SK-N-SH (cell line): ENCODE data around the gene P4HTM. TPM values are rescaled to one million over a fixed set of nuclear protein-coding genes. Genes with fewer than 3 reads are reported as not detected.

Source experiments
- CTCF ChIA-PET: fragments of 300-600, 350-600 bp; formaldehyde crosslinking; extraction: SDS; loops from one replicate; lab custom pipeline; 2021; lab: Yijun Ruan, JAX
- POLR2A ChIA-PET: fragments of 350-600 bp; sonication (Branson Sonifier 250); formaldehyde crosslinking; extraction: SDS; loops from one replicate; lab custom pipeline; 2020; ENCODE audit warnings: antibody characterized with exemption, inconsistent platforms; lab: Yijun Ruan, JAX
- DNase-seq: peaks from one replicate; pipeline ENCODE4 v3.0.0; 2012
- H2AFZ ChIP-seq: fragments of 200-600 bp; sonication (generic); 2 replicates; pipeline ENCODE4 v1.8.1; 2016; ENCODE audit warnings: antibody characterized with exemption, mild to moderate bottlenecking, low read depth
- H3F3A ChIP-seq: fragments of 200-600 bp; sonication (generic); replicated peaks from 2 replicates; pipeline ENCODE3; 2016; ENCODE audit warnings: antibody characterized with exemption, mild to moderate bottlenecking; ENCODE audit not compliant: insufficient read depth
- H3K27ac ChIP-seq, 2 experiments: fragments of 200-500 bp in 1 of 2; fragments of 200-600 bp in 1 of 2; sonication (Bioruptor generic) in 1 of 2; sonication (generic), shearing (Covaris generic) in 1 of 2; 2 replicates each; pipeline versions ENCODE4 v1.5.1 to v1.6.1; 2014 to 2016; ENCODE audit warnings: low read depth in 2 of 2, inconsistent platforms in 1 of 2, low read length in 1 of 2, mild to moderate bottlenecking in 1 of 2, mixed read lengths in 1 of 2
- H3K27me3 ChIP-seq: fragments of 200-600 bp; sonication (generic), shearing (Covaris generic); 2 replicates; pipeline ENCODE4 v1.6.1; 2016; ENCODE audit warnings: mixed run types; ENCODE audit not compliant: insufficient read depth
- H3K36me3 ChIP-seq, 2 experiments: fragments of 200-500 bp in 1 of 2; fragments of 200-600 bp in 1 of 2; sonication (Bioruptor generic) in 1 of 2; sonication (generic) in 1 of 2; replicated peaks in 1 of 2; 2 replicates each; pipeline versions ENCODE3 to v1.5.1; 2014 to 2016; ENCODE audit warnings: low read length in 1 of 2, mild to moderate bottlenecking in 1 of 2; ENCODE audit not compliant: insufficient read depth in 2 of 2, control insufficient read depth in 1 of 2
- H3K4me1 ChIP-seq, 2 experiments: fragments of 200-500 bp in 1 of 2; fragments of 200-600 bp in 1 of 2; sonication (Bioruptor generic) in 1 of 2; sonication (generic), shearing (Covaris generic) in 1 of 2; 2 replicates each; pipeline versions ENCODE4 v1.5.1 to v1.6.1; 2014 to 2016; ENCODE audit warnings: low read depth in 1 of 2, low read length in 1 of 2, mixed run types in 1 of 2; ENCODE audit not compliant: insufficient read depth in 2 of 2, control insufficient read depth in 1 of 2
- H3K4me2 ChIP-seq: fragments of 200-600 bp; sonication (generic), shearing (Covaris generic); 2 replicates; pipeline ENCODE4 v1.6.1; 2017; ENCODE audit warnings: mixed run types
- H3K4me3 ChIP-seq, 2 experiments: fragments of 200-500 bp in 1 of 2; fragments of 200-600 bp in 1 of 2; sonication (Bioruptor generic) in 1 of 2; sonication (generic), shearing (Covaris generic) in 1 of 2; 2 replicates each; pipeline versions ENCODE4 v1.5.1 to v1.8.1; 2014 to 2016; ENCODE audit warnings: low read depth in 2 of 2, inconsistent platforms in 1 of 2, low read length in 1 of 2, mild to moderate bottlenecking in 1 of 2, mixed read lengths in 1 of 2, moderate library complexity in 1 of 2
- H3K79me2 ChIP-seq: fragments of 200-600 bp; sonication (generic); 2 replicates; pipeline ENCODE4 v1.8.1; 2017; ENCODE audit warnings: mild to moderate bottlenecking; ENCODE audit not compliant: insufficient read depth
- H3K9ac ChIP-seq: fragments of 200-600 bp; sonication (generic); 2 replicates; pipeline ENCODE4 v1.6.1; 2017; ENCODE audit warnings: mixed run types
- H3K9me2 ChIP-seq: fragments of 200-600 bp; sonication (generic); 2 replicates; pipeline ENCODE4 v1.6.1; 2017; ENCODE audit warnings: mixed run types
- H3K9me3 ChIP-seq: fragments of 200-600 bp; sonication (generic); 2 replicates; pipeline ENCODE4 v1.6.1; 2017; ENCODE audit warnings: mixed run types, mild to moderate bottlenecking, moderate library complexity
- H4K20me1 ChIP-seq: fragments of 200-600 bp; sonication (generic); 2 replicates; pipeline ENCODE4 v1.6.1; 2017; ENCODE audit warnings: mild to moderate bottlenecking, mixed run types; ENCODE audit not compliant: insufficient read depth
- CHD2 ChIP-seq: fragments of 150-350 bp; IDR thresholded peaks from 2 replicates; pipeline ENCODE4 v1.6.1; 2018; ENCODE audit warnings: low read length; ENCODE audit not compliant: partially characterized antibody
- CTCF ChIP-seq: fragments of 200-600 bp; sonication (generic); IDR thresholded peaks from 2 replicates; pipeline ENCODE4 v1.6.1; 2017; ENCODE audit warnings: antibody characterized with exemption, mild to moderate bottlenecking, moderate library complexity
- FOSL2 ChIP-seq: IDR thresholded peaks from 2 replicates; pipeline ENCODE4 v1.4.0; 2012; ENCODE audit warnings: low read depth, mild to moderate bottlenecking, moderate library complexity, borderline replicate concordance
- FOXJ3 ChIP-seq: sonication (generic); formaldehyde crosslinking; IDR thresholded peaks from 2 replicates; pipeline ENCODE4 v1.5.1; 2020; ENCODE audit warnings: mild to moderate bottlenecking, missing genetic modification reagents
- FOXM1 ChIP-seq: IDR thresholded peaks from 2 replicates; pipeline ENCODE4 v1.4.0; 2012; ENCODE audit warnings: low read depth, mild to moderate bottlenecking
- GABPA ChIP-seq: IDR thresholded peaks from 2 replicates; pipeline ENCODE4 v1.4.0; 2012; ENCODE audit warnings: low read depth, mild to moderate bottlenecking
- GATA2 ChIP-seq: sonication (generic); formaldehyde crosslinking; IDR thresholded peaks from 2 replicates; pipeline ENCODE4 v1.5.0; 2020; ENCODE audit warnings: mild to moderate bottlenecking, missing genetic modification reagents
- MAX ChIP-seq: IDR thresholded peaks from 2 replicates; pipeline ENCODE4 v1.4.0; 2012; ENCODE audit warnings: low read depth
- MEF2A ChIP-seq: IDR thresholded peaks from 2 replicates; pipeline ENCODE4 v1.4.0; 2012; ENCODE audit warnings: low read depth, borderline replicate concordance
- MXI1 ChIP-seq: IDR thresholded peaks from 2 replicates; pipeline ENCODE4 v1.6.1; 2012; ENCODE audit warnings: mild to moderate bottlenecking, low read depth, low read length, improper control_type of control experiment
- NRF1 ChIP-seq: IDR thresholded peaks from 2 replicates; pipeline ENCODE4 v1.6.1; 2012; ENCODE audit warnings: low read depth, mild to moderate bottlenecking, low read length
- RCOR1 ChIP-seq: fragments of 150-350 bp; IDR thresholded peaks from 2 replicates; pipeline ENCODE4 v1.6.1; 2017; ENCODE audit warnings: antibody characterized with exemption, low read length
- RXRA ChIP-seq: IDR thresholded peaks from 2 replicates; pipeline ENCODE4 v1.4.0; 2012; ENCODE audit warnings: low read depth, mild to moderate bottlenecking, borderline replicate concordance
- SMC3 ChIP-seq: IDR thresholded peaks from 2 replicates; pipeline ENCODE4 v1.6.1; 2012; ENCODE audit warnings: low read depth, low read length, improper control_type of control experiment
- TAF1 ChIP-seq: IDR thresholded peaks from 2 replicates; pipeline ENCODE4 v1.6.1; 2012; ENCODE audit warnings: low read depth, mild to moderate bottlenecking, low read length, moderate library complexity, borderline replicate concordance
- TCF12 ChIP-seq: IDR thresholded peaks from 2 replicates; pipeline ENCODE4 v1.4.0; 2012
- WGBS: methylation state at CpG from one replicate; pipeline ENCODE4 v1.1.6; 2017; ENCODE audit warnings: low lambda C conversion rate; 5-methylcytosine and 5-hydroxymethylcytosine counted together
- polyA plus RNA-seq, 3 experiments: library from polyadenylated mRNA; depleted of rRNA; stranded (reverse); fragments of >200 nt; gene quantifications; 2 replicates each; pipeline ENCODE4 v1.2.3, GENCODE V29; 2012
- TF ChIP-seq, protein P1 (sequence below): fragments of 150-350 bp; IDR thresholded peaks from 2 replicates; pipeline ENCODE4 v1.6.1; 2017; ENCODE audit warnings: antibody characterized with exemption, low read length, low read depth, borderline replicate concordance
- TF ChIP-seq, protein P2 (sequence below): IDR thresholded peaks from 2 replicates; pipeline ENCODE4; 2012
- TF ChIP-seq, protein P3 (sequence below): IDR thresholded peaks from 2 replicates; pipeline ENCODE4 v1.4.0; 2012; ENCODE audit warnings: low read depth, borderline replicate concordance

P4HTM gene
- polyA plus RNA-seq, 1 of the 3 experiments (the other 2 are of a cell fraction): 21.0 TPM

DNA sequence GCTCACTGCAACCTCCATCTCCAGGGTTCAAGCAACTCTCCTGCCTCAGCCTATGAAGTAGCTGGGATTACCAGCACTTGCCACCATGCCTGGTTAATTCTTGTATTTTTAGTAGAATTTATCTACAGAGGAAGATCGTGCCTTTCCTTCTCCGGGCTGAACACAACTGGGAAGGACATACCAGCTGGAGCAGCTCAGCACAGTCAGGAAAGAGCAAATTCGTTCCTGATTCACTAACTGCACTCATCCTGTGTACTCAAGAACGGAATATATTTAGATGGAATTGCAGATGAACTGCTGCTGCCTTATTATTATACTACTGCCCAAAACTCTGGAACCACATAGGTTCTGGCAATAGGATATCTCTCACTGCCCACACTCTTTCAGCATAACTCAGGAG is 27.1 kb upstream of the P4HTM start:
- ChIA-PET CTCF (no interaction called here), POLR2A (no interaction called here)
- H3K4me2 ChIP-seq: no peak overlapping the region
- no peak overlapping the region for H3K4me3 ChIP-seq
- H3K9me2 ChIP-seq: no peaks in the 10 kb centered on the region
- WGBS: 86% methylated on average over 4 of the region's 4 CpGs
- TF ChIP-seq, protein P1, sequence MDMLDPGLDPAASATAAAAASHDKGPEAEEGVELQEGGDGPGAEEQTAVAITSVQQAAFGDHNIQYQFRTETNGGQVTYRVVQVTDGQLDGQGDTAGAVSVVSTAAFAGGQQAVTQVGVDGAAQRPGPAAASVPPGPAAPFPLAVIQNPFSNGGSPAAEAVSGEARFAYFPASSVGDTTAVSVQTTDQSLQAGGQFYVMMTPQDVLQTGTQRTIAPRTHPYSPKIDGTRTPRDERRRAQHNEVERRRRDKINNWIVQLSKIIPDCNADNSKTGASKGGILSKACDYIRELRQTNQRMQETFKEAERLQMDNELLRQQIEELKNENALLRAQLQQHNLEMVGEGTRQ: no peak
- TF ChIP-seq CHD2: no peak
- TF ChIP-seq FOSL2: no peak
- TF ChIP-seq, protein P2, sequence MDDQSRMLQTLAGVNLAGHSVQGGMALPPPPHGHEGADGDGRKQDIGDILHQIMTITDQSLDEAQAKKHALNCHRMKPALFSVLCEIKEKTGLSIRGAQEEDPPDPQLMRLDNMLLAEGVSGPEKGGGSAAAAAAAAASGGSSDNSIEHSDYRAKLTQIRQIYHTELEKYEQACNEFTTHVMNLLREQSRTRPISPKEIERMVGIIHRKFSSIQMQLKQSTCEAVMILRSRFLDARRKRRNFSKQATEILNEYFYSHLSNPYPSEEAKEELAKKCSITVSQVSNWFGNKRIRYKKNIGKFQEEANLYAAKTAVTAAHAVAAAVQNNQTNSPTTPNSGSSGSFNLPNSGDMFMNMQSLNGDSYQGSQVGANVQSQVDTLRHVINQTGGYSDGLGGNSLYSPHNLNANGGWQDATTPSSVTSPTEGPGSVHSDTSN: no peak
- TF ChIP-seq, protein P3, sequence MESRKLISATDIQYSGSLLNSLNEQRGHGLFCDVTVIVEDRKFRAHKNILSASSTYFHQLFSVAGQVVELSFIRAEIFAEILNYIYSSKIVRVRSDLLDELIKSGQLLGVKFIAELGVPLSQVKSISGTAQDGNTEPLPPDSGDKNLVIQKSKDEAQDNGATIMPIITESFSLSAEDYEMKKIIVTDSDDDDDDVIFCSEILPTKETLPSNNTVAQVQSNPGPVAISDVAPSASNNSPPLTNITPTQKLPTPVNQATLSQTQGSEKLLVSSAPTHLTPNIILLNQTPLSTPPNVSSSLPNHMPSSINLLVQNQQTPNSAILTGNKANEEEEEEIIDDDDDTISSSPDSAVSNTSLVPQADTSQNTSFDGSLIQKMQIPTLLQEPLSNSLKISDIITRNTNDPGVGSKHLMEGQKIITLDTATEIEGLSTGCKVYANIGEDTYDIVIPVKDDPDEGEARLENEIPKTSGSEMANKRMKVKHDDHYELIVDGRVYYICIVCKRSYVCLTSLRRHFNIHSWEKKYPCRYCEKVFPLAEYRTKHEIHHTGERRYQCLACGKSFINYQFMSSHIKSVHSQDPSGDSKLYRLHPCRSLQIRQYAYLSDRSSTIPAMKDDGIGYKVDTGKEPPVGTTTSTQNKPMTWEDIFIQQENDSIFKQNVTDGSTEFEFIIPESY: no peak
- peaks cover 4% of the 10 kb centered on the region for H3F3A ChIP-seq
- no peak overlapping the region for H2AFZ ChIP-seq
- H3K4me1 ChIP-seq: no peaks in the 10 kb centered on the region
- no peak for DNase-seq
- peaks cover 23% of the 10 kb centered on the region for H3K79me2 ChIP-seq
- 0 out of 2 replicates have a peak, but pooled peaks cover 4% of the 10 kb centered on the region for H4K20me1 ChIP-seq
- H3K27ac ChIP-seq: no peak overlapping the region
- no peaks in the 10 kb centered on the region for H3K9me3 ChIP-seq
- H3K27me3 ChIP-seq: no peaks in the 10 kb centered on the region
- H3K9ac ChIP-seq: no peak overlapping the region
- peaks cover 19 to 34% of the 10 kb centered on the region in 2 experiments for H3K36me3 ChIP-seq

- H2AFZ ChIP-seq: no peak overlapping the region
- no peak overlapping the region for H3K27ac ChIP-seq
- no peaks in the 10 kb centered on the region for H3K9me3 ChIP-seq
- peaks cover 22 to 36% of the 10 kb centered on the region in 2 experiments for H3K36me3 ChIP-seq
- H4K20me1 ChIP-seq: 0 out of 2 replicates have a peak, but pooled peaks cover 4% of the 10 kb centered on the region
- no peaks in the 10 kb centered on the region for H3K27me3 ChIP-seq
- peaks cover 19% of the 10 kb centered on the region for H3K79me2 ChIP-seq
- no peak overlapping the region for H3K4me2 ChIP-seq
- H3K9ac ChIP-seq: no peak overlapping the region
- CTCF ChIA-PET: no interaction called here
- POLR2A ChIA-PET: interaction anchor here (0.6 kb wide), 1 partner anchor 107 kb away, joined by 3 read pairs; no protein-coding TSS in a partner anchor
- no peak for DNase-seq
- H3K4me1 ChIP-seq: no peaks in the 10 kb centered on the region
- TF ChIP-seq SMC3: no peak
- no peak for TF ChIP-seq MAX
- no peak for TF ChIP-seq TCF12
- TF ChIP-seq FOXJ3: no peak
- no peak for TF ChIP-seq NRF1
- TF ChIP-seq GABPA: no peak
- no peak for TF ChIP-seq RCOR1
- no peak for TF ChIP-seq FOSL2
- no peak for TF ChIP-seq RXRA
- TF ChIP-seq TAF1: no peak
- TF ChIP-seq MXI1: no peak
- no peak for TF ChIP-seq FOXM1
- TF ChIP-seq CTCF: no peak
- TF ChIP-seq, protein P1: no peak
- no peak for TF ChIP-seq MEF2A
- TF ChIP-seq GATA2 (CRISPR knock-in tag): no peak
- H3F3A ChIP-seq: peaks cover 4% of the 10 kb centered on the region
- WGBS: 97% methylated on average over 2 of the region's 2 CpGs
- no peak overlapping the region for H3K4me3 ChIP-seq
- no peaks in the 10 kb centered on the region for H3K9me2 ChIP-seq
These were observed 26.4 kb upstream of the P4HTM start for GRCh38 chr3:48963591-48963990.
